HG03432 (cell line): ENCODE results near the gene SLC9B1.

Experiments used
- ATAC-seq: cut with Tn5 transposase; IDR thresholded peaks from one replicate; pipeline ENCODE4 v1.9.1; 2021; ENCODE audit warnings: mild to moderate bottlenecking, moderate library complexity; ENCODE audit not compliant: unreplicated experiment

The SLC9B1 gene, protein sequence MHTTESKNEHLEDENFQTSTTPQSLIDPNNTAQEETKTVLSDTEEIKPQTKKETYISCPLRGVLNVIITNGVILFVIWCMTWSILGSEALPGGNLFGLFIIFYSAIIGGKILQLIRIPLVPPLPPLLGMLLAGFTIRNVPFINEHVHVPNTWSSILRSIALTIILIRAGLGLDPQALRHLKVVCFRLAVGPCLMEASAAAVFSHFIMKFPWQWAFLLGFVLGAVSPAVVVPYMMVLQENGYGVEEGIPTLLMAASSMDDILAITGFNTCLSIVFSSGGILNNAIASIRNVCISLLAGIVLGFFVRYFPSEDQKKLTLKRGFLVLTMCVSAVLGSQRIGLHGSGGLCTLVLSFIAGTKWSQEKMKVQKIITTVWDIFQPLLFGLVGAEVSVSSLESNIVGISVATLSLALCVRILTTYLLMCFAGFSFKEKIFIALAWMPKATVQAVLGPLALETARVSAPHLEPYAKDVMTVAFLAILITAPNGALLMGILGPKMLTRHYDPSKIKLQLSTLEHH

DNA sequence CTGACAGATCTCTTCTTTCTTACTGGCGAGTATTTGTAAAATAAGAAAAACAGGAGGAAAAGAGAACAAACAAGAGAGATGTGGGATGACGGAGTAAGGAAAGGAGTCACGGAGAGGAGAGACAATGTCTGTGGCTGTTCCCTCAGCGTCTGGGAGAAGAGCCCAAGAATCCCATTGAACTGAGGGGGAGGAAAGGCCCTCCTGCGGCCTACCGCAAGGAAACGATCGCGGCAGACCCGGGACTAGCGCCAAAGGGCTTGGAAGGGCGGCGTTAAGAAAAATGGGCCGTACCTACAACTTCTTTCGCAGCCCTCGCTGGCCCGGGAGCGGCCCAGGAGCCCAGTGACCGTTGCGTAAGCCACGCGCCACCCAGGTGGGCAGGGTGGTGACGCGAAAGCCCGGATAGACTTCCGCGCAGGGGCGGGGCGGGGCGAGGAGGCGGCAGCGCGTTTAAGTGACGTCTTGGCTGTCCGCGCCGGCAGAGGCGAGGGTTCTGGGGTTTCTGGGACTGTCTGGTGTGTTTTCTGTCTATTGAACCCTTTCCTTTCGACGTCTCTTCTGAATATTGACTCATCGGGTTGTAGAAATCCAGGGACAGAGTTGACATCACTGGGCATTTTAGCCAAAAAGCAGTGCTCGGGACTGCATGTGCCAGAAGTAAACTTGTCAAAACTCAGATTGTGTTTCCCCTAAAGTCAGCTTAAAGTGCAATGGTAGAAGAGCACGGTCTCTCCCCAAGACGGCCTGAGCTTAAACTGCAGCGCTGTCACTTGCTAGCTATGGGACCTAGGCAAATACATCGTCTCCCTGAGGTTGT is at the start of gene SLC9B1:
Gene SLC9B1, minus strand, starts transcription at position 398 of the 817 bp plus-strand sequence. CDS start 27,994 bp downstream, outside the sequence.
- ATAC-seq = peak; percentile 100

DNA sequence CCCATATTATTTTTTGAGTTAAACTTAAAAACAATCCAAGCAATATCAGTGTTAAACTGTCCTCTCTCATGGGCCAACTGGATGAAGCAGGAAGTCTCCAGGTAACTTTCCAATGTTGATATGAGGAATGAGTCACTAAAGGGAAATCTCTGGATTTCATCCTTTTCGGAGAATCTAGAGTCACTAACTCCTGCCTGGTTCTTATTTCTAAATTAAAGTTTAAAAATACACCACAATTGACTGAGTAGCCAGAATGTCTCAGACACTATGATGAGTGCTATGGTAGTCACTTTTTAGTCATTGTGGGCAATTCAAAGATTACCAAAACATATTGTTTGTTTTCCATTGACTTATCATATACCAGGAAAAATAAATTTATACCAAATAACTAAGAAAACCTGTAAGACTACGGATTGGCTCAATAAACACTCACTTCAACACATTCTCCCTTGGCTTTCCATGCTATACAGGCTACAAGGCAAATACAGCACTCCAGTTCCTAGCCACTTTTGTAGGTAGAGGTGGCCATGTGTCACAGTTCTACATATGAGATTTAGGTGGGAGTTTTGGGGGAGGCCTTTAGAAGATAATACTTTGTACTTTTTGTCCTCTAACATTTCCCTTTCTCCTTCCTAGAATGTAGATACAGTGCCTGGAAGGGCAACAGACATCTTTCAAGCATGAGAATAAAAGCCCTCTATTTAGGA is 48.5 kb upstream of the SLC9B1 start:
- no peak for ATAC-seq

DNA sequence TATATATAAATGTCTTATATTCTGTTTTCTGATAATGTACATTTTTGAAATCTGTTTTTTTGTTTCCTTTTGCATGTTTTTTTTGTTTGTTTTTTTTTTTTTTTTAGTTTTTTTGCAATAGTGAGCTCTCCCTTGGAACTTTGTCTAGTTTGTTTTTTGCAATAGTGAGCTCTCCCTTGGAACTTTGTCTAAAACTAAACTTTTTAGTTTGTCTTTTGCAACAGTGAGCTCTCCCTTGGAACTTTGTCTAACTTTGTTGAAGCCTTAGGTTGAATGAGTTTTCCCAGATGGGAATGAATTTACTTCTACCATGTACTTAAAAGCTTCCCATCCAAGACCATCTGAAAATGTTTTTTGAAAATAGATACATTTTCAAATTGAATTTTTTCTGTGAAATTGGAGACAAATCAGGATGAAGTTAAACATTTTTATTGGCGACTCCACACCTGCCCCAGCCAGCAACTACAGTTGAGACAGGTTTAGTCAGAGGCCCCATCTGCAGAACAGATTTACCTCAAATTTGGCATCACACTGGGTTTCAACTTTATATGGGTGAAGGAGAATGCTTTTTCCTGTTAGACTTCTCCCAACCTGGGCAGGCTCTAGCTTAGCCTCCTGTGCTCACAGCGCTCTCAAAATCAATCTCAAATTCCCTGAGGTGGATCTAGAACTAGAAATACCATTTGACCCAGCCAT is 41.1 kb upstream of the SLC9B1 start:
- no peak for ATAC-seq

DNA sequence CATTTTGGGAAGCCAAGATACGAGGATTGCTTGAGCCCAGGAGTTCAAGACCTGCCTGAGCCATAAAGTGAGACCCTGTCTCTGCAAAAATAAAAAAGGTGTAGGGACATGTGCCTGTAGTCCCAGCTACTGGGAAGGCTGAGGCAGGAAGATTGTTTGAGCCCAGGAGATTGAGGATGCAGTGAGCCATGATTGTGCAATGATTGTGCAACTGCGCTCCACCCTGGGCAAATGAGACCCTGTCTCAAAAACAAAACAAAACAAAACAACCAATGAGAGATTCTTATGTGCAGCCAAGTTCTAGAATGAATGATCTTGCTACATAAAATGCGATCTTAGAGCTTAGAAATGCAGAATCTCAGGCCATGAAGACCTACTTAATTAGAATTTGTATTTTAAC is 34.5 kb upstream of the SLC9B1 start:
- ATAC-seq = no peak

DNA sequence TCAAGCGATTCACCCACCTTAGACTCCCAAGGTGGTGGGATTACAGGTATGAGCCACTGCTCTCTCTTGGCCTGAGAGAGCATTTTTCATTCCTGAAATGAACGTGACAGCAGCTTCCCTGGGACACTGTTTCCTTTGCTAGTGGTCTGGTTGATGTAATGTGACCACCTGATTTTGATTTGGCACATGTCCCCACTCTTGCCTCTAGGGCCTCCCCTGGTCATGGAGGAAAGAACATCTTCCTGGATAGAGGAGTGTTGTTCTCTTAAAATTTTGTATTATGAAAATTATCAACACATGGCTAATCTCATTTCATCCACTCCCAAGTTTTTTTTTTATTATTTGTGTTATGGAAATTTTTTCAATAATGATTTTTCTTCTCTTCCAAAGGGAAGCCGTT is 33.3 kb upstream of the SLC9B1 start:
- ATAC-seq = no peak

DNA sequence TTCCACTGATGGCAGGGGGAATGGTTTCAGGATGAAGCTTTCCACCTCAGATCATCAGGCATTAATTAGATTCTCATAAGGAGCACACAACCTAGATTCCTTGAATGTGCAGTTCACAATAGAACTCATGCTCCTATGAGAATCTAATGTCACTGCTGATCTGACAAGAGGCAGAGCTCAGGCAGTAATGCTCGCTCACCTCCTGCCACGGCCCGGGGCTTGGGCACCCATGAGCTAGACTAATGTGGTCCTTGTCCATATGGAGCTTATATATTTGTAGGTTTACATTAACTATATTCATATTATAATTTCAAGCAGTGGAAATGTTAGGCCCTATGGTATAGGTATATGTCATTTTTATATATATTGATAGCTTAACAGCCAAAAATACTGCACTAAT is 32.6 kb upstream of the SLC9B1 start:
- ATAC-seq = no peak

DNA sequence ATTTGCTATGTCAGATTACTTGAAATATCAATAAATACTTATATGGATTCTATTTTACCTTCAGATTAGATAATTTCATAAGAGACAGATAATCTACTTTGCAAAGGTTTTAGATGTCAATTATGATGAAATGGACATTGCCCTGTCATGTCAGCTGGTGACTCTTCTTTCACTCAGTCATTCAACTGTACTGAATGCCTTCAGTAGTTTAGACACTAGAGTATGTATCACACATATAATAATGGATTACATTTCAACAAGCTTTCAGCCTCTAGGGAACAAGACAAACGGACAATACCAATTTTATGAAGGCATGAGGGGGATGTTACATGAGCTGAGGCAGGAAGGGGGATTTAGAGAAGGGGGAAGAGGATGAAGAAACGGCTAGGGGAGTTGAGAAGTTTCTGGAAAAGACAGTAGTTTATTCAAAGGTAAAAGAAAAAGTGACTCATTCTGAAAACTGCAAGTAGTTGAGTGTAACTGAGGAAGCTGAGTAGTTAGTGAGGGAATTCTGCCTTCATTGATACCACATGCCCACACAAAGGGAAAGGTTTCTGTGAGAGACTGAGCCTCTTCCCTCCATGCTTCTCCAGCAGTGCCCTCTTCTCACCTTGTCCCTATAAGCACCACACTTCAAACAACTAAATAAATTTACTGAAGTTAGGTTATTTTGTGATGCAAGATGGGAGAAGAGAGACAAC is 31.4 kb upstream of the SLC9B1 start:
- ATAC-seq = peak; percentile 50

DNA sequence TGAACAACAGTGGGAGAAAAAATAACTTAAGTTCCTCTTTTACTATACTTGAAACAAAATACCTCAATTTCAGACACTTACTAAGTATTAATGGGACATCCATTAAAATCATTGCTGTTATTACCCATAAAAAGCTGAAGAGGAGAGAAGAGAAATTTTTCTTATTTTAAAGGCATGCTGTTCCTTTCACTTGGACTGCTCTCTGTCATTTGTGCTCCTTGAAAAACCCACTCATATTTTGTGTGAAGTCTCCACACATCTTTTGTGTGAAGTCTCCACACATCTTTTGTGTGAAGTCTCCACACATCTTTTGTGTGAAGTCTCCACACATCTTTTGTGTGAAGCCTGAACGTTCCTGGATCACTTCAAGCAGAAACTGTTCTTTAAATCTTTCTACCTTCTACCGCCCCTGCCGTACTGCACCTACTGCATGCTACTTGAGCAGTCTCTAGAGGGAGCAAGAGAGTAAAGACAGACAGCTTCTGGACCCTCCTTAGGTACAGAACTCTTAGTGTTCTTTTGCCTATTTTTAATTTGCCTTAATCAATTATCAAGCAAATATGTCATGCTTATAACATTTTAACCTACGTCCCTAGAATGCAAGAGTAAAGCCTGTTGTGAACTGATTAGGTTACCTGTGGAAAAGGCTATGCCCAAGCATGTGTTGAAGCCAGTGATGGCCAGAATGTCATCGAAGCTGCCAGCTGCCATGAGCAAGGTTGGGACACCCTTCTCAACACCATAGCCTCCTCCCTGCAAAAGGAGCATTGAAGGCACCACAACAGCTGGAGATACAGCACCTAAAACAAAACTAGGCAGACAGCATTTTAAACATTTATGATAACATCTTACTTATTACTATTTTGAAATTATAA is 27.1 kb upstream of the SLC9B1 start:
- peak; percentile 91 for ATAC-seq

DNA sequence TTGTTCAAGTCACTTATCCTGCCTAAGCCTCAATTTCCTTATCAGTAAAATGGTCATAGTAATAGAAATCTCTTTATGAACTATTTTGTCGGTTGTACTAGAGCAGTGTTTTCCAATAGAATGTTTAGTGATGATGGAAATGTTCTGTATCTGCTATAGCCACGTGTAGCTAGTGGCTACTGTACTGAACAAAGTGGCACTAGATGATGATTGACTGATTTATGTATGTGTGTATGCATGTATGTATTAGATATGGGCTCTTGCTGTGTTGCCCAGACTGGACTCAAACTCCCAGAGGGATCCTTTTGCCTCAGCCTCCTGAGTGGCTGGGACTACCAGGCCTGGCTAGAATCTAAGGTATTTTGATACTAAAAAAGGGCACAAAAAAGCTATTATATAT is 24.7 kb upstream of the SLC9B1 start:
- no peak for ATAC-seq

DNA sequence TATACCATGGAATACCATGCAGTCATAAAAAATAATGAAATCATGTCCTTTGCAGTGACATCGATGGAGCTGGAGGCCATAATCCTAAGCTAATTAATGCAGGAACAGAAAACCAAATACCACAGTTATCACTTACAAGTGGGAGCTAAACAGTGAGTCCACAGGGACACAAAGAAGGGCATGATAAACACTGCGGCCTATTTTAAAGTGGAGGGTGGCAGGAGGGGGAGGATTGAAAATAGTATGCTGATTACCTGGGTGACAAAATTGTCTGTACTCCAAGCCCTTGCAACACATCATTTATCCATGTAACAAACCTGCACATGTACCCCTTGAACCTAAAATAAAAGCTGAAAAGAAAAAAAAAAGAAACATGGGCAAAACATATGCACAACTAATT is 16.7 kb upstream of the SLC9B1 start:
- no peak for ATAC-seq

DNA sequence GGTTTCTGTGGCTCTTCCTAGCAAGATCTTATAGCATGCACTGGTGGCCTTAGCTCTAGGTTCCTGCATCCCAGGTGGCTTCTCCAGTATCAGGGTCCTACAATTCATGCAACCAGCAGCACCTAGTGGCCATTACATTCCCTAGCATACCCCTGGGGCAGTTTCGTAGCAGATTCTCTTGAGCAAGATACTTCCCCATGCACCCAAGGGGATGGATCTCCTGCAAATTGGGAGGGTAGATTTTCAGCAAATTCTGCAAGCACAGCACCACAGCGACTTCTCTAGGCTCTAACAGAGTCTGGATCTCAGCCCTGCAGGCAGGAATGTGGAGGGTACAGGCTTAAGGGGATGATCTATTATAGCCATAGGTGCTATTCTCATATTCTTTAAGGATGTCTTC is 13.1 kb upstream of the SLC9B1 start:
- peak; percentile 79 for ATAC-seq

DNA sequence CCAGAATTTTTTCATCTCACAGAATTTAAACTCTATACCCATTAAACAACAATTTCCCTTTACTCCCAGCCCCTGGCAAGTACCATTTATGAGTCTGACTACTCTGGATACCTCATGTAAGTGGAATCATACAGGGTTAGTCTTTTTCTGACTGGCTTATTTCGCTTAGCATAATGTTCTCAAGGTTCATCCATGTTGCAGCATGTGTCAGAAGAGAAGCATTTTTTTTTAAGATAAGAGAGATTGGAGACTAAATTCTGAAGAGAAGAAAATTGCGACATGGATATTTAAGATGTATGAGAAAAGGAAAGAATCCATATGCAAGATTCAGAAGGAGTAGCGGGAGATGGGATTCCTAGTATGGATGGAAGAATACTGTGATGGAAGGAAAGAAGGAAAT is 11.3 kb upstream of the SLC9B1 start:
- no peak for ATAC-seq

DNA sequence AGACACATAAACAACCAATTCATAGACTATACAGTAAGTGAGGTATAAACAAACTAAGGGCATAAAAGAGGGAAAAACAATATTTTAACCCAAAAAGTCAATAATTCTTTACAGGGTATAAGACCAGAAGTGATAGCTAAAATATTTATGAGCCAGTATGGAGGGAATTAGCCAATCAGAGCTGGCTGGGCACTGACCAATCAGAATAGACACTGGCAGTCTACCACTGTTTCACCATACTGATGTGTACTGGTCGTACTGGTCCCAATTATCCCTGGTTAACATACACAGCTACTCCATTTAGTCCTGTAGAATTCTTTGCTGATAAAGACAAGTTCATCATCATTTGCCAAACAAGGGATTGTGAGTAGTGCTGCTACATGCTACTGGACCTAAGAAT is 9.8 kb upstream of the SLC9B1 start:
- ATAC-seq = no peak

DNA sequence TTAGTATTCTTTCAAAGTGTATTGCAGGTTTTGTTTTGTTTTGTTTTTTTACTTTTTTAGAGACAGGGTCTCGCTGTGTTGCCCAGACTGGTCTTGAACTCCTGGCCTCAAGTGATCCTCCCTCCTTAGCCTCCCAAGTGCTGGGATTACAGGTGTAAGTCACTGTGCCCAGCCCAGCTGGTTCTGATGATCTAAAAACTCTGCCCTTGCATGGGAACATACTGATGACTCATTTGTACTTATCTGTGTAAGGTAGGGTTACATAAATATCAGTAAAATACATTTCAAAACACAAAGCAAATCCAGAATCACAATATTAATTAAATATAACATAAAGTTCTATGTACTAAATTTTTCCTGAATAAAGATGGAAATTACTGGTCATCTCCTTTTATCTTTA is 7.4 kb upstream of the SLC9B1 start:
- no peak for ATAC-seq

DNA sequence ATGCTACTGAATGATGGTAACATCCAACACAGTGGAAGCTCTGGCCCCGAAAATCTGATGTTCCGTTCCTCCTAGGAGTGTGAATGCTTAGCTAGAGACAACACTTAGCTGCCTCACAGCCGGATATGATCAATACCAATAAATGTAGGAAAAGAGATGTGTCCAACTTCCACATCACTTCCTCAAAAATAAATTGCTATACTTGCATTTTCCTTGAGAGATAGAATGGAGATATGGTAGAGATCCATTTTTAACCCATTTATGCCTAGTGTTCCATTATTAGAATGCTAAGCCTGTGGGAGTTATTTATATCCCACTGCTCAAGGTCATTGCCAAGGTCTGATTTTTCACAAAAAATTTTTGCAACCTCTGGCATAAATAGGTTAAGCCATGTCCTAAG is 5.5 kb upstream of the SLC9B1 start:
- ATAC-seq = no peak

DNA sequence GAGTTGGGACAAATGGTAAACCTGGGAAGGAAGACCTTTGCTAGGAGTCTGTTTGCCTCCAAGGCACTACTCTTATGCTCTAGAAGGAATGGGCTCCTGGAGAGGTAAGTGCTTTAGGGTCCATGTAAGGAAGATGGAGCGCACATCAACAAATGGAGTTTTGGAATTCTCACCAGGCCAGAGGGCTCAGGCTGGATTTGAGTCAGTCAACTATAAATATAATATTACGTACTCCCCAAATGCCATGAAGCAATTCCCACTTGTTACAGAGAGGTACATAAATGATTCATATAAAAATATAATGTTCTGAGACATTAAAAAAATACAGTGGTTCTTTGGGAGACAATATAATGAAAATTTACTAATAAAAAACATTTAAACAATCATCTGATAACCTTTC is 1.6 kb upstream of the SLC9B1 start:
- ATAC-seq = no peak

DNA sequence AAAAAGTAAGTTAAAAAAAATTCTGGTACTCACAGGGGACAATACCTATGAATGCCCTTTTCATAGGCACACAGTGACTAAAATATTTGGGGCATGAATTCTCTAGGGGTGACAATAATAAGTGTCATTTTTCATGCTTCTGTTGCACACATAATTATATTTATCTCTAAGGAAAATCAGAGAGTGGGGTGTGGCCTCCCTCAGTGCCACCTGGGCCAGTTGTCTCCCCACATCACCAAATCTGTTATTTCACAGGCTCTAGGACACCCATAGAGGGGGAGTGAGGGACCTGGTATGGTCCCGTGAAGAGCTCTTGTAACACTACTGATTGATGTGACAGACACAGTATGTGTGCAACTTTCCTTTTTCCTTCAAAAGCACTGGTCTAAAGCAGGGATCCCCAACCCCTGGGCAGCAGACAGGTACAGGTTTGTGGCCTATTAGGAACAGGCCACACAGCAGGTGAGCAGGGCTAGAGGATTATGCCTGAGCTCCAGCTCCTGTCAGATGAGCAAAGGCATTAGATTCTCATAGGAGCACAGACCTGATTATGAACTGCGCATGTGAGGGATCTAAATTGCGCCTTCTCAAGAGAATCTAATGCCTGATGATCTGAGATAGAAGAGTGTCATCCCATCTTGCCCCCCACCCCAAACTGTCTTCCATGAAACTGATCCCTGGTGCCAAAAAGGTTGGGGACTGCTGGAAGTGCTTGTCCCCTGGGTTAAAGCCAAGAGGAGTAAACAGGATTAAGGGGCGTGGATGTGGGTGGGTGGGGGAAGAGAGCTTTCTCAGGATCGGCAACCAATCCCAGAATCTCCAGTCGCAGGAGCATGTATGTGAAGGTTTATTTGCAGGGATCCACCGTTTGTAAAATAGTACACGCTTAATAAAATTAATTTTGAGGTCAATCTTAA is 856 bp downstream of the SLC9B1 start:
- ATAC-seq = no peak

DNA sequence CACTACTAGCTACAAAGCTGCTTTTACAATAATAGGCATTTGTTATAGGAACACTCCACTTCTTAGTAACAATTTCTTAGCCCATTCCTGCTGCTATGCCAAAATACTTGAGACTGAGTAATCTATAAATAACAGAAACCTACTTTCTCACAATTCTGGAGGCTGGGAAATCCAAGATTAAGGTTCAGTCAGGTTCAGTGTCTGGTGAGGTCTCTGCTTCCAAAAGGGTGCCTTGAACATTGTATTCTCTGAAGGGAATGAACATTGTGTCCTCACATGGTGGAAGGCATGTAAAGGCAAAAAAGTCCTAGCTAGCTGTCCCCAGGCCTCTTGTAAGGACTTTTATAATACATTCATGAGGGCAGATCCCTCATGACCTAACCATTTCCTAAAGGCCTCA is 7.0 kb downstream of the SLC9B1 start:
- ATAC-seq = no peak
